Mammary epithelial cell (primary cell): Measurements from ENCODE around the gene GPC5.

Experiments used
- EZH2 ChIP-seq: IDR thresholded peaks from 2 replicates; pipeline ENCODE4 v1.6.1; 2012; ENCODE audit warnings: low read length, inconsistent platforms, borderline replicate concordance
- TF ChIP-seq, protein P1 (sequence below), 2 donors: IDR thresholded peaks in 1 of 2; conservative IDR thresholded peaks in 1 of 2; 2 replicates each; pipeline ENCODE4 v1.5.1; 2011 to 2012; ENCODE audit warnings: inconsistent platforms in 2 of 2, low read length in 2 of 2, mild to moderate bottlenecking in 2 of 2, control low read depth in 1 of 2, low read depth in 1 of 2; ENCODE audit not compliant: insufficient read depth in 1 of 2; ENCODE audit errors: extremely low read depth in 1 of 2

DNA sequence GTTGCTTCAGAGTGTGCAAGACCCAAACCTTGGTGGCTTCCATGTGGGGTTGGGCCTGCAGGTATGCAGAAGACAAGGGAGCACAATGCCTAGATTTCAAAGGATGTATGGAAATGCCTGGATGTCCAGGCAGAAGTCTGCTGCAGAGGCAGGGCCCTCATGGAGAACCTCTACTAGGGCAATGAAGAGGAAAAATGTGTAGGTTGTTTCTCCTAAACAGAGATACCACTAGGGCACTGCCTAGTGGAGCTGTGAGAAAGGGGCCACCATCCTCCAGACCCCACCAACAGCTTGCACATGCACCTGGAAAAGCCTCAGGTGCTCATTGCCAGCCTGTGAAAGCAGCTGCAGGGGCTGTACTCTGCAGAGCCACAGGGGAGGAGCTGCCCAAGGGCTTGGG, 1295.6 kb downstream of the GPC5 start:
- TF ChIP-seq EZH2, result no peak
- TF ChIP-seq, protein P1, sequence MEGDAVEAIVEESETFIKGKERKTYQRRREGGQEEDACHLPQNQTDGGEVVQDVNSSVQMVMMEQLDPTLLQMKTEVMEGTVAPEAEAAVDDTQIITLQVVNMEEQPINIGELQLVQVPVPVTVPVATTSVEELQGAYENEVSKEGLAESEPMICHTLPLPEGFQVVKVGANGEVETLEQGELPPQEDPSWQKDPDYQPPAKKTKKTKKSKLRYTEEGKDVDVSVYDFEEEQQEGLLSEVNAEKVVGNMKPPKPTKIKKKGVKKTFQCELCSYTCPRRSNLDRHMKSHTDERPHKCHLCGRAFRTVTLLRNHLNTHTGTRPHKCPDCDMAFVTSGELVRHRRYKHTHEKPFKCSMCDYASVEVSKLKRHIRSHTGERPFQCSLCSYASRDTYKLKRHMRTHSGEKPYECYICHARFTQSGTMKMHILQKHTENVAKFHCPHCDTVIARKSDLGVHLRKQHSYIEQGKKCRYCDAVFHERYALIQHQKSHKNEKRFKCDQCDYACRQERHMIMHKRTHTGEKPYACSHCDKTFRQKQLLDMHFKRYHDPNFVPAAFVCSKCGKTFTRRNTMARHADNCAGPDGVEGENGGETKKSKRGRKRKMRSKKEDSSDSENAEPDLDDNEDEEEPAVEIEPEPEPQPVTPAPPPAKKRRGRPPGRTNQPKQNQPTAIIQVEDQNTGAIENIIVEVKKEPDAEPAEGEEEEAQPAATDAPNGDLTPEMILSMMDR (conservative IDR thresholded peaks at IDR 0.05 in 1 of 2, IDR thresholded peaks at IDR 0.05 in 1 of 2; ENCODE audit: extremely low read depth in 1 of 2, insufficient read depth in 1 of 2, low read depth in 1 of 2, low read length in 2 of 2), result no peak
